HCT116 (cell line): Measurements from ENCODE around the gene HIVEP3.

Source experiments
- CBX3 ChIP-seq: IDR thresholded peaks from 2 replicates; pipeline ENCODE4 v1.6.1; 2012; ENCODE audit warnings: low read depth
- EZH2 ChIP-seq: fragments of 200-600 bp; sonication (generic); IDR thresholded peaks from 2 replicates; pipeline ENCODE4 v1.6.1; 2017; ENCODE audit warnings: antibody characterized with exemption, mixed run types
- MAX ChIP-seq: IDR thresholded peaks from 2 replicates; pipeline ENCODE4 v1.6.1; 2012
- POLR2A ChIP-seq: IDR thresholded peaks from 2 replicates; pipeline ENCODE4 v1.7.0; 2011; ENCODE audit warnings: borderline replicate concordance; ENCODE audit not compliant: insufficient read depth, insufficient read length; ENCODE audit errors: extremely low read depth
- POLR2AphosphoS5 ChIP-seq: IDR thresholded peaks from 2 replicates; pipeline ENCODE4 v1.6.1; 2011; ENCODE audit warnings: mild to moderate bottlenecking, low read depth, low read length, moderate library complexity
- RAD21 ChIP-seq: IDR thresholded peaks from 2 replicates; pipeline ENCODE4 v1.6.1; 2012; ENCODE audit warnings: low read depth, mild to moderate bottlenecking
- SIN3A ChIP-seq: IDR thresholded peaks from 2 replicates; pipeline ENCODE4 v1.6.1; 2012; ENCODE audit warnings: low read depth
- SP1 ChIP-seq: IDR thresholded peaks from 2 replicates; pipeline ENCODE4 v1.6.1; 2012; ENCODE audit warnings: low read depth
- SRF ChIP-seq: IDR thresholded peaks from 2 replicates; pipeline ENCODE4 v1.6.1; 2012; ENCODE audit warnings: low read depth
- YY1 ChIP-seq: IDR thresholded peaks from 2 replicates; pipeline ENCODE4 v1.6.1; 2011; ENCODE audit warnings: low read length, low read depth, moderate library complexity, mild to moderate bottlenecking; ENCODE audit not compliant: insufficient replicate concordance; ENCODE audit errors: extremely low read depth
- TF ChIP-seq, protein P1 (sequence below), 3 experiments: fragments of 200-600 bp in 1 of 3; sonication (generic) in 1 of 3; IDR thresholded peaks in 2 of 3; conservative IDR thresholded peaks in 1 of 3; 2 replicates each; pipeline ENCODE4 v1.5.1; 2012 to 2017; ENCODE audit warnings: low read depth in 2 of 3, low read length in 2 of 3, antibody characterized with exemption in 1 of 3, borderline replicate concordance in 1 of 3, control low read depth in 1 of 3, mild to moderate bottlenecking in 1 of 3, mixed read lengths in 1 of 3, mixed run types in 1 of 3, moderate library complexity in 1 of 3; ENCODE audit not compliant: insufficient read depth in 1 of 3
- TF ChIP-seq, protein P2 (sequence below): IDR thresholded peaks from 2 replicates; pipeline ENCODE4 v1.6.1; 2012

DNA sequence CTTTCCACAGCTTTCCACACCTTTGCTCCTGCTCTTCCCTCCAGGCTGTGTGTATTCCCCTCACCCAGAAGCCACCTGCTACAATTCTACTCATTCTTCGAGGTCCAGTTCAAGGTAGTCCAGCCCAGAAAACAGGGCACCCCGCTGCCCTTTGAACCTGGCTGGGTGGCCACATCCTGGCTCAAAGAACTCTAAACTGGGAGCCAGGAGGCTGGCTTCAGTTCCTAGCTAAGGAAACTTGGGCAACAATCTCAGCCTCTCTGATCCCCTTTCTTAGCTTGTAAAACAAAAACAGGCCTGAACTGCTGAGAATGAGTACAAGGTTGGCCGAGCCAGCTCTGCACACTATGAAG, 438.9 kb downstream of the HIVEP3 start:
- TF ChIP-seq POLR2A (no peak), SRF (no peak), MAX (no peak), SIN3A (no peak), SP1 (no peak), POLR2AphosphoS5 (no peak), YY1 (no peak), RAD21 (no peak), EZH2 (no peak), CBX3 (no peak)
- TF ChIP-seq, protein P1, sequence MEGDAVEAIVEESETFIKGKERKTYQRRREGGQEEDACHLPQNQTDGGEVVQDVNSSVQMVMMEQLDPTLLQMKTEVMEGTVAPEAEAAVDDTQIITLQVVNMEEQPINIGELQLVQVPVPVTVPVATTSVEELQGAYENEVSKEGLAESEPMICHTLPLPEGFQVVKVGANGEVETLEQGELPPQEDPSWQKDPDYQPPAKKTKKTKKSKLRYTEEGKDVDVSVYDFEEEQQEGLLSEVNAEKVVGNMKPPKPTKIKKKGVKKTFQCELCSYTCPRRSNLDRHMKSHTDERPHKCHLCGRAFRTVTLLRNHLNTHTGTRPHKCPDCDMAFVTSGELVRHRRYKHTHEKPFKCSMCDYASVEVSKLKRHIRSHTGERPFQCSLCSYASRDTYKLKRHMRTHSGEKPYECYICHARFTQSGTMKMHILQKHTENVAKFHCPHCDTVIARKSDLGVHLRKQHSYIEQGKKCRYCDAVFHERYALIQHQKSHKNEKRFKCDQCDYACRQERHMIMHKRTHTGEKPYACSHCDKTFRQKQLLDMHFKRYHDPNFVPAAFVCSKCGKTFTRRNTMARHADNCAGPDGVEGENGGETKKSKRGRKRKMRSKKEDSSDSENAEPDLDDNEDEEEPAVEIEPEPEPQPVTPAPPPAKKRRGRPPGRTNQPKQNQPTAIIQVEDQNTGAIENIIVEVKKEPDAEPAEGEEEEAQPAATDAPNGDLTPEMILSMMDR (IDR thresholded peaks at IDR 0.05 in 2 of 3, conservative IDR thresholded peaks at IDR 0.05 in 1 of 3; ENCODE audit: borderline replicate concordance in 1 of 3, insufficient read depth in 1 of 3, low read depth in 2 of 3, low read length in 2 of 3), result no peak
- TF ChIP-seq, protein P2, sequence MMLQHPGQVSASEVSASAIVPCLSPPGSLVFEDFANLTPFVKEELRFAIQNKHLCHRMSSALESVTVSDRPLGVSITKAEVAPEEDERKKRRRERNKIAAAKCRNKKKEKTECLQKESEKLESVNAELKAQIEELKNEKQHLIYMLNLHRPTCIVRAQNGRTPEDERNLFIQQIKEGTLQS, result no peak
